ENCODE data around the gene MAGOHB. TPM values are rescaled to one million over a fixed set of nuclear protein-coding genes. Genes with fewer than 3 reads are reported as not detected.
"Not testable (repeated sequence)": the region's sequence is repeated elsewhere in the genome, so short reads cannot be mapped to it uniquely, and the experiment has no call there.

MAGOHB gene
- total RNA-seq, 1 donor from 2014 or later, result 5.4 TPM

DNA sequence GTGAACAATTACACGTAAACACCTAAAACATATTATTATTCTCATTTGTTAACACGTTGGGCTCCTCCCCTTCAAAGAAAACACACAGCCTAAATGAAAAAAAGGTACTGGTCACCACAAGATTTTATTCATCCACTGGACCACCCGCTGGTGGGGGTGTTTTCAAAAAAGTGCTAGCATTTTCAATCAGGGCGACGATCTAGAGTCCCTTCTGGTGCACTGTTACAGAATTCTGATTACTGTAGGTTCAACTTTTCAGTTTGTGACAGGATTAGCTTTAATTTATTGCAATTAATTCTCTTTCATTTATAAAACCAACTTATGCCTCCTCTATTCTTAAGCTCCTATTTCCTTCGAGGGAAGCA is 443 bp downstream of the MAGOHB start:
- Histone ChIP-seq H3K4me1 (peaks cover 0 to 6% of the 10 kb centered on the region in 2 donors), H3K36me3 (peaks cover 3 to 17% of the 10 kb centered on the region in 2 donors), H3K4me3 (peak overlapping the region; percentile 86 to 99), H3K27ac (peak overlapping the region; percentile 87 to 94), H3K27me3 (no peaks in the 10 kb centered on the region), H3K9me3 (no peaks in the 10 kb centered on the region)
- TF ChIP-seq, protein P1, sequence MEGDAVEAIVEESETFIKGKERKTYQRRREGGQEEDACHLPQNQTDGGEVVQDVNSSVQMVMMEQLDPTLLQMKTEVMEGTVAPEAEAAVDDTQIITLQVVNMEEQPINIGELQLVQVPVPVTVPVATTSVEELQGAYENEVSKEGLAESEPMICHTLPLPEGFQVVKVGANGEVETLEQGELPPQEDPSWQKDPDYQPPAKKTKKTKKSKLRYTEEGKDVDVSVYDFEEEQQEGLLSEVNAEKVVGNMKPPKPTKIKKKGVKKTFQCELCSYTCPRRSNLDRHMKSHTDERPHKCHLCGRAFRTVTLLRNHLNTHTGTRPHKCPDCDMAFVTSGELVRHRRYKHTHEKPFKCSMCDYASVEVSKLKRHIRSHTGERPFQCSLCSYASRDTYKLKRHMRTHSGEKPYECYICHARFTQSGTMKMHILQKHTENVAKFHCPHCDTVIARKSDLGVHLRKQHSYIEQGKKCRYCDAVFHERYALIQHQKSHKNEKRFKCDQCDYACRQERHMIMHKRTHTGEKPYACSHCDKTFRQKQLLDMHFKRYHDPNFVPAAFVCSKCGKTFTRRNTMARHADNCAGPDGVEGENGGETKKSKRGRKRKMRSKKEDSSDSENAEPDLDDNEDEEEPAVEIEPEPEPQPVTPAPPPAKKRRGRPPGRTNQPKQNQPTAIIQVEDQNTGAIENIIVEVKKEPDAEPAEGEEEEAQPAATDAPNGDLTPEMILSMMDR (IDR thresholded peaks at IDR 0.05), result no peak
- intact Hi-C loops (cut with DNase I), result loop anchor here (1.0 to 2.0 kb wide), 3 partner anchors 137 to 400 kb away; partner anchors contain the start of gene GABARAPL1
- no peak for DNase-seq (ENCODE audit: low spot score in 2 of 2)

DNA sequence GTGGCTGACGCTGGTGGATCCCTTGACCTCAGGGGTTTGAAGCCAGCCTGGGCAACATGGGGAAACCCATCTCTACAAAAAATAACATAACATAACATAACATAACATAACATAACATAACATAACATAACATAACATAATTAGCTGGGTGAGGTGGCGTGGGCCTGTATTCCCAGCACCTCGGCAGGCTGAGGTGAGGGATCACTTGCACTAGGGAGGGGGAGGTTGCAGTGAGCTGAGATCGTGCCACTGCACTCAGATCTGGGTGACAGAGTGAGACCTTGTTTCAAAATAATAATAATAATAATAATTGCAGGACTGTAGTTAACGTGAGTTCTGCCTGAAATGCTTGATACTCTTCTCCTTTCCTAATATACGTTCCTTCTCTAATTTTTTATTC is 1.3 kb downstream of the MAGOHB start:
- H3K36me3 ChIP-seq, result peaks cover 7 to 24% of the 10 kb centered on the region in 2 donors
- intact Hi-C loops (cut with DNase I), result loop anchor here (2.0 kb wide), 1 partner anchor 399 kb away; the partner anchor contains the start of gene GABARAPL1
- TF ChIP-seq, protein P1 (IDR thresholded peaks at IDR 0.05), result no peak
- no peaks in the 10 kb centered on the region for H3K9me3 ChIP-seq
- H3K27me3 ChIP-seq, result no peaks in the 10 kb centered on the region
- no peak overlapping the region for H3K27ac ChIP-seq
- H3K4me1 ChIP-seq, result peaks cover 0 to 6% of the 10 kb centered on the region in 2 donors
- peak overlapping the region in 1 of 2 donors; percentile 99 for H3K4me3 ChIP-seq
- no peak for DNase-seq (ENCODE audit: low spot score in 2 of 2)

DNA sequence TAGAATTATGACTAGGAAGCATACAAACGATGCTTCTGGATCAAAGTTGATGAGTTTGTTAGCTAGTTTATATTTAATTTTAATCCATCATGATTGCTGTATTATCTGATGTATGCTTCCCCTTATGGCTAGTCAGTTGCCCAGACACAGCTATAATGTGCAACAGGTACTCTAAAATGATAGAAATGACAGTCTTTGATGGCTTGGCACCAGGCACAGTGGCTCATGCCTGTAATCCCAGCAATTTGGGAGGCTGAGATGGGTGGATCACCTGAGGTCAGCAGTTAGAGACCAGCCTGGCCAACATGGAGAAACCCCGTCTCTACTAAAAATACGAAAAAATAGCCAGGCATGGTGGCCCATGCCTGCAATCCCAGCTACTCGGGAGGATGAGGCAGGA is 2.2 kb downstream of the MAGOHB start:
- H3K4me3 ChIP-seq; H3K4me1 ChIP-seq; H3K27me3 ChIP-seq; H3K9me3 ChIP-seq; DNase-seq (ENCODE audit: low spot score in 2 of 2); intact Hi-C loops (cut with DNase I); H3K27ac ChIP-seq: not testable (repeated sequence)
- peaks cover 11 to 27% of the 10 kb centered on the region in 2 donors for H3K36me3 ChIP-seq

DNA sequence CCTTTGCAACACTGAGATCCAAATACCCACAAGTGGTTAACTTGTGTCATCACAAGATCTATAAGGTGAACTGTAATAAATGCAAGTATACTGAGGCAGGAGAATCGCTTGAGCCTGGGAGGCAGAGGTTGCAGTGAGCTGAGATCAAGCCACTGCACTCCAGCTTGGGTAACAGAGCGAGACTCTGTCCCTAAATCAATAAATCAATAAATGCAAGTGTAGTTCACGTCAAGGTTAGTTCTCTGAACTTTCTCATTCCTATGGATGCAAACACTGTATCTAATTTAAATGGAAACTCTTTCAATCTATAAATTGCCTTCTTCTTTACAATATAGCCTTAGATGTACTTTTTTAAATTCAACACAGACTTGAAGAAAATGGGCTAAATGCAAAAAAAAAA is 3.2 kb downstream of the MAGOHB start:
- no peaks in the 10 kb centered on the region for H3K9me3 ChIP-seq
- intact Hi-C loops (cut with DNase I), result no loop called here
- DNase-seq (ENCODE audit: low spot score in 2 of 2), result no peak

DNA sequence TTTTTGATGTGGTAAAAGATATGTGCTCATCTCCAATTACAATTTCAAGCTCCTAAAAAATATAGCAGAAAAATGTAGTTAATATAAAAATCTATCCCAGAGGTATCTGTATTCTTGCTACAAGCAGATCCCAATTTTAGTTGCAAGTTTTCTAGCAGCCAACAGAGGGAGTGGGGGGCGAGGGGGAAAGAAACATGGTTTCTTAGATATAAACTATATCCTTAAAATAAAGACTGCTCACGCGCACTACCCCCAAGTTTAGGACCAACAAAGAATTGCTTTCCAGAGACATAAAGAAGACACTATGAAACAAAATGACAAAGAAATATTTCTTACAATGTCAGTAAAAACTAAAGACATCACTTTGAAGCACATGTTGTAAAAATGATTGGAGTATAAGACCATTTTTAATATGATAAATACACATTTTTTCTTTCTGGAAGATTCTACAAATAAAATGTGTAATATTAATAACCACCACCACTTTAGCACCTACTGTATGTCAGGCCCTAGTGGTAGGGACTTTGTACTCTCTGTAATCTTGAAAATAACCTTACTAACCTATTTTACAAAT is 5.4 kb downstream of the MAGOHB start:
- intact Hi-C loops (cut with DNase I), result no loop called here

More for the DNA sequence above, 3.2 kb downstream of the MAGOHB start:
- Histone ChIP-seq H3K27me3 (no peaks in the 10 kb centered on the region), H3K4me3 (no peak overlapping the region), H3K36me3 (peaks cover 11 to 27% of the 10 kb centered on the region in 2 donors), H3K27ac (no peak overlapping the region), H3K4me1 (peaks cover 0 to 6% of the 10 kb centered on the region in 2 donors)
- TF ChIP-seq, protein P1 (IDR thresholded peaks at IDR 0.05), result no peak

DNA sequence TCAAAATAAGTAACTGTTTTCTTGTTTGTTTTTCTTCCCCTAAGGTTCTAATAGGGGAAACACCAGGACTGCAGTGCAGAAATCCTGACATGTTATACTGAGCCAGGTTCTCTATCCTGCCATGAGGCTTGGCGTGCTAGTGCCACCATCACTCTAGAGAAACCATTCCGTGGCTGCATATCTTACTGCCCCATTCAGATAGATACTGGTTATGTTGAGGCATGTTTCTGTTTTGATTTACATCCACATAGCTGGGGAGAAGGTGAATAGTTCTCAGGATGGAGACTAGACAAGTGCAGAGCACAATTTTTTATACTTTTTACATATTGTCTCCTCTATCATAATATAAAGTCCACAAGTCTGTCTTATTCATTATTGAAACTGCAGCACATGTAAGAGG is 11.5 kb downstream of the MAGOHB start:
- H3K27me3 ChIP-seq, result no peaks in the 10 kb centered on the region

More for the DNA sequence above, 5.4 kb downstream of the MAGOHB start:
- peaks cover 11 to 27% of the 10 kb centered on the region in 2 donors for H3K36me3 ChIP-seq
- peaks cover 0 to 6% of the 10 kb centered on the region in 2 donors for H3K4me1 ChIP-seq
- DNase-seq (ENCODE audit: low spot score in 2 of 2), result no peak
- no peak overlapping the region for H3K4me3 ChIP-seq
- H3K27me3 ChIP-seq, result no peaks in the 10 kb centered on the region
- TF ChIP-seq, protein P1 (IDR thresholded peaks at IDR 0.05), result peak in 1 of 3 experiments; percentile 18
- H3K27ac ChIP-seq, result no peak overlapping the region
- H3K9me3 ChIP-seq, result no peaks in the 10 kb centered on the region

More for the DNA sequence above, 11.5 kb downstream of the MAGOHB start:
- no peak overlapping the region for H3K27ac ChIP-seq
- DNase-seq (ENCODE audit: low spot score in 2 of 2), result no peak
- H3K4me3 ChIP-seq, result no peak overlapping the region
- no peaks in the 10 kb centered on the region for H3K4me1 ChIP-seq
- no peaks in the 10 kb centered on the region for H3K9me3 ChIP-seq
- TF ChIP-seq, protein P1 (IDR thresholded peaks at IDR 0.05), result no peak
- peaks cover 0 to 6% of the 10 kb centered on the region in 2 donors for H3K36me3 ChIP-seq
- intact Hi-C loops (cut with DNase I), result no loop called here

Measured in ascending aorta (tissue), 2 donors.